HCT116 (cell line): Measurements from ENCODE around the gene GSTO2. TPM values are rescaled to one million over a fixed set of nuclear protein-coding genes. Genes with fewer than 3 reads are reported as not detected.

ENCODE experiments used
- ATAC-seq: fragments of 200-7000 bp; cut with Tn5 transposase; 2 replicates; pipeline ENCODE4 v1.9.1; 2020; ENCODE audit warnings: mild to moderate bottlenecking, moderate library complexity
- BruUV-seq: library from RNA; stranded (reverse); fragments of 400-500 nt; replicated peaks from 2 replicates; lab custom pipeline; 2021; lab: Mats Ljungman, UMichigan
- CTCF ChIA-PET: fragments of 300-600 bp; sonication (Branson Sonifier 250); formaldehyde crosslinking; loops from one replicate; lab custom pipeline; 2021; ENCODE audit warnings: antibody characterized with exemption; lab: Charles Lee
- POLR2A ChIA-PET: fragments of 300-600, 350-600 bp; sonication (Branson Sonifier 250); formaldehyde crosslinking; loops from one replicate; lab custom pipeline; 2021; ENCODE audit warnings: antibody characterized with exemption; lab: Charles Lee
- RAD21 ChIA-PET, 2 experiments: fragments of 300-600 bp; sonication (Branson Sonifier 250); formaldehyde crosslinking; loops; one replicate each; lab custom pipeline; 2023; ENCODE audit warnings: low total read pairs in 2 of 2; ENCODE audit not compliant: uncharacterized antibody in 2 of 2, unreplicated experiment in 2 of 2, low non-redundant PET in 1 of 2; lab: Charles Lee
- DNase-seq: peaks from one replicate; pipeline ENCODE4 v3.0.0-alpha.2; 2010; ENCODE audit warnings: low read depth, low spot score
- H2AFZ ChIP-seq: fragments of 200-600 bp; shearing (Covaris generic), sonication (generic); 2 replicates; pipeline ENCODE4 v1.6.1; 2017; ENCODE audit warnings: low read depth, mixed run types, mixed read lengths, antibody characterized with exemption, low read length; ENCODE audit not compliant: poor library complexity, severe bottlenecking
- H3K27ac ChIP-seq: 2 replicates; pipeline ENCODE4 v1.5.1; 2012; ENCODE audit warnings: low read depth, low read length
- H3K27me3 ChIP-seq: fragments of 200-600 bp; sonication (generic); 2 replicates; pipeline ENCODE4 v1.6.1; 2016; ENCODE audit warnings: mixed run types, low read length, mixed read lengths; ENCODE audit not compliant: insufficient read depth
- H3K36me3 ChIP-seq, 2 experiments: fragments of 200-500 bp in 1 of 2; fragments of 200-600 bp in 1 of 2; sonication (Bioruptor generic) in 1 of 2; sonication (generic) in 1 of 2; 2 replicates each; pipeline versions ENCODE4 v1.5.1 to v1.6.1; 2014 to 2016; ENCODE audit warnings: low read length in 2 of 2, inconsistent platforms in 1 of 2, mixed read lengths in 1 of 2, mixed run types in 1 of 2; ENCODE audit not compliant: insufficient read depth in 2 of 2, control insufficient read depth in 1 of 2
- H3K4me1 ChIP-seq, 2 experiments: fragments of 200-600 bp in 1 of 2; sonication (generic) in 1 of 2; 2 replicates each; pipeline versions ENCODE4 v1.5.1 to v1.6.1; 2012 to 2017; ENCODE audit warnings: low read length in 2 of 2, inconsistent platforms in 1 of 2, mild to moderate bottlenecking in 1 of 2, mixed read lengths in 1 of 2, mixed run types in 1 of 2, moderate library complexity in 1 of 2; ENCODE audit not compliant: insufficient read depth in 2 of 2, control insufficient read depth in 1 of 2
- H3K4me2 ChIP-seq: fragments of 200-600 bp; sonication (generic); 2 replicates; pipeline ENCODE4 v1.6.1; 2017; ENCODE audit warnings: mixed run types, low read length, mixed read lengths
- H3K4me3 ChIP-seq, 2 experiments: fragments of 200-600 bp in 1 of 2; sonication (generic) in 1 of 2; replicated peaks in 1 of 2; 2 replicates each; pipeline ENCODE4 v1.5.1; 2011 to 2016; ENCODE audit warnings: low read length in 2 of 2, control low read depth in 1 of 2, low read depth in 1 of 2, mild to moderate bottlenecking in 1 of 2, mixed read lengths in 1 of 2, mixed run types in 1 of 2
- H3K79me2 ChIP-seq: fragments of 200-600 bp; sonication (generic); 2 replicates; pipeline ENCODE4 v1.6.1; 2017; ENCODE audit warnings: mild to moderate bottlenecking, mixed run types, low read length, moderate library complexity, mixed read lengths; ENCODE audit not compliant: insufficient read depth
- H3K9ac ChIP-seq: fragments of 200-600 bp; sonication (generic); 2 replicates; pipeline ENCODE4 v1.6.1; 2016; ENCODE audit warnings: low read length, mixed read lengths
- H3K9me2 ChIP-seq: fragments of 200-600 bp; sonication (generic), shearing (Covaris generic); 2 replicates; pipeline ENCODE4 v1.6.1; 2017; ENCODE audit warnings: mixed run types, mild to moderate bottlenecking, moderate library complexity; ENCODE audit not compliant: insufficient read depth
- H3K9me3 ChIP-seq, 2 experiments: fragments of 200-500 bp in 1 of 2; fragments of 200-600 bp in 1 of 2; sonication (Bioruptor generic) in 1 of 2; sonication (generic) in 1 of 2; 2 replicates each; pipeline ENCODE4 v1.6.1; 2014 to 2017; ENCODE audit warnings: low read length in 2 of 2, mixed read lengths in 2 of 2, inconsistent platforms in 1 of 2, low read depth in 1 of 2, mild to moderate bottlenecking in 1 of 2, mixed run types in 1 of 2, moderate library complexity in 1 of 2; ENCODE audit not compliant: control insufficient read depth in 1 of 2, insufficient read depth in 1 of 2
- H4K20me1 ChIP-seq: fragments of 200-600 bp; sonication (generic), shearing (Covaris generic); 2 replicates; pipeline ENCODE4 v1.6.1; 2017; ENCODE audit warnings: mixed run types, mild to moderate bottlenecking, moderate library complexity; ENCODE audit not compliant: insufficient read depth
- CBX3 ChIP-seq: IDR thresholded peaks from 2 replicates; pipeline ENCODE4 v1.6.1; 2012; ENCODE audit warnings: low read depth
- CEBPB ChIP-seq: IDR thresholded peaks from 2 replicates; pipeline ENCODE4 v1.6.1; 2012; ENCODE audit warnings: low read depth
- CTCF ChIP-seq, 3 experiments: fragments of 200-600 bp in 1 of 3; sonication (generic) in 1 of 3; IDR thresholded peaks in 2 of 3; conservative IDR thresholded peaks in 1 of 3; 2 replicates each; pipeline ENCODE4 v1.5.1; 2012 to 2017; ENCODE audit warnings: low read depth in 2 of 3, low read length in 2 of 3, antibody characterized with exemption in 1 of 3, borderline replicate concordance in 1 of 3, control low read depth in 1 of 3, mild to moderate bottlenecking in 1 of 3, mixed read lengths in 1 of 3, mixed run types in 1 of 3, moderate library complexity in 1 of 3; ENCODE audit not compliant: insufficient read depth in 1 of 3
- EZH2 ChIP-seq: fragments of 200-600 bp; sonication (generic); IDR thresholded peaks from 2 replicates; pipeline ENCODE4 v1.6.1; 2017; ENCODE audit warnings: antibody characterized with exemption, mixed run types
- EZH2phosphoT487 ChIP-seq: fragments of 200-600 bp; IDR thresholded peaks from 2 replicates; pipeline ENCODE4 v1.6.1; 2018; ENCODE audit warnings: antibody characterized with exemption, borderline replicate concordance
- POLR2A ChIP-seq: IDR thresholded peaks from 2 replicates; pipeline ENCODE4 v1.7.0; 2011; ENCODE audit warnings: borderline replicate concordance; ENCODE audit not compliant: insufficient read depth, insufficient read length; ENCODE audit errors: extremely low read depth
- POLR2AphosphoS5 ChIP-seq: IDR thresholded peaks from 2 replicates; pipeline ENCODE4 v1.6.1; 2011; ENCODE audit warnings: mild to moderate bottlenecking, low read depth, low read length, moderate library complexity
- RAD21 ChIP-seq: IDR thresholded peaks from 2 replicates; pipeline ENCODE4 v1.6.1; 2012; ENCODE audit warnings: low read depth, mild to moderate bottlenecking
- SIN3A ChIP-seq: IDR thresholded peaks from 2 replicates; pipeline ENCODE4 v1.6.1; 2012; ENCODE audit warnings: low read depth
- SP1 ChIP-seq: IDR thresholded peaks from 2 replicates; pipeline ENCODE4 v1.6.1; 2012; ENCODE audit warnings: low read depth
- SRF ChIP-seq: IDR thresholded peaks from 2 replicates; pipeline ENCODE4 v1.6.1; 2012; ENCODE audit warnings: low read depth
- TCF7L2 ChIP-seq: IDR thresholded peaks from 2 replicates; pipeline ENCODE4 v1.7.0; 2011; ENCODE audit warnings: borderline replicate concordance, inconsistent platforms; ENCODE audit not compliant: insufficient read depth, insufficient read length; ENCODE audit errors: extremely low read depth
- YY1 ChIP-seq: IDR thresholded peaks from 2 replicates; pipeline ENCODE4 v1.6.1; 2011; ENCODE audit warnings: low read length, low read depth, moderate library complexity, mild to moderate bottlenecking; ENCODE audit not compliant: insufficient replicate concordance; ENCODE audit errors: extremely low read depth
- ZBTB33 ChIP-seq: IDR thresholded peaks from 2 replicates; pipeline ENCODE4 v1.6.1; 2011; ENCODE audit warnings: mild to moderate bottlenecking, low read length, moderate library complexity; ENCODE audit not compliant: insufficient replicate concordance; ENCODE audit errors: extremely low read depth
- ZNF274 ChIP-seq: fragments of 200-500 bp; sonication (Bioruptor generic); IDR thresholded peaks from 2 replicates; pipeline ENCODE4 v1.6.1; 2014; ENCODE audit warnings: mild to moderate bottlenecking, low read depth, low read length, inconsistent platforms
- intact Hi-C: fragments of 100-400 bp; cut with micrococcal nuclease; formaldehyde crosslinking; loops from 2 replicates; pipeline ENCODE4 v1.10.0; 2022
- total RNA-seq: library from RNA; stranded (reverse); gene quantifications from one replicate; pipeline ENCODE4 v1.2.1, GENCODE V29; 2021; ENCODE audit not compliant: unreplicated experiment
- TF ChIP-seq, protein P1 (sequence below): IDR thresholded peaks from 2 replicates; pipeline ENCODE4 v1.6.1; 2012
- TF ChIP-seq, protein P2 (sequence below): IDR thresholded peaks from 2 replicates; pipeline ENCODE4 v1.6.1; 2012
- TF ChIP-seq, protein P3 (sequence below): IDR thresholded peaks from 2 replicates; pipeline ENCODE4 v1.6.1; 2012; ENCODE audit warnings: low read depth

The GSTO2 gene
- total RNA-seq, 1 experiment from 2014 or later: 115 TPM

GRCh38 chr10:104252368-104252767 is 16.6 kb upstream of the GSTO2 start:
- H2AFZ ChIP-seq: no peak overlapping the region
- ChIA-PET CTCF (no interaction called here), POLR2A (no interaction called here), RAD21 (no interaction called here)
- no peaks in the 10 kb centered on the region for H3K9me2 ChIP-seq
- TF ChIP-seq CBX3 (no peak), SIN3A (no peak), SP1 (no peak), POLR2A (no peak), TCF7L2 (no peak), SRF (no peak), RAD21 (no peak), POLR2AphosphoS5 (no peak), CEBPB (no peak), ZNF274 (no peak), EZH2 (no peak), CTCF (IDR thresholded peaks at IDR 0.05 in 2 of 3, conservative IDR thresholded peaks at IDR 0.05 in 1 of 3; ENCODE audit: borderline replicate concordance in 1 of 3, insufficient read depth in 1 of 3, low read depth in 2 of 3, low read length in 2 of 3) (no peak), YY1 (no peak), EZH2phosphoT487 (no peak), ZBTB33 (no peak)
- TF ChIP-seq, protein P1, sequence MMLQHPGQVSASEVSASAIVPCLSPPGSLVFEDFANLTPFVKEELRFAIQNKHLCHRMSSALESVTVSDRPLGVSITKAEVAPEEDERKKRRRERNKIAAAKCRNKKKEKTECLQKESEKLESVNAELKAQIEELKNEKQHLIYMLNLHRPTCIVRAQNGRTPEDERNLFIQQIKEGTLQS: no peak
- TF ChIP-seq, protein P2, sequence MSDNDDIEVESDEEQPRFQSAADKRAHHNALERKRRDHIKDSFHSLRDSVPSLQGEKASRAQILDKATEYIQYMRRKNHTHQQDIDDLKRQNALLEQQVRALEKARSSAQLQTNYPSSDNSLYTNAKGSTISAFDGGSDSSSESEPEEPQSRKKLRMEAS: no peak
- TF ChIP-seq, protein P3, sequence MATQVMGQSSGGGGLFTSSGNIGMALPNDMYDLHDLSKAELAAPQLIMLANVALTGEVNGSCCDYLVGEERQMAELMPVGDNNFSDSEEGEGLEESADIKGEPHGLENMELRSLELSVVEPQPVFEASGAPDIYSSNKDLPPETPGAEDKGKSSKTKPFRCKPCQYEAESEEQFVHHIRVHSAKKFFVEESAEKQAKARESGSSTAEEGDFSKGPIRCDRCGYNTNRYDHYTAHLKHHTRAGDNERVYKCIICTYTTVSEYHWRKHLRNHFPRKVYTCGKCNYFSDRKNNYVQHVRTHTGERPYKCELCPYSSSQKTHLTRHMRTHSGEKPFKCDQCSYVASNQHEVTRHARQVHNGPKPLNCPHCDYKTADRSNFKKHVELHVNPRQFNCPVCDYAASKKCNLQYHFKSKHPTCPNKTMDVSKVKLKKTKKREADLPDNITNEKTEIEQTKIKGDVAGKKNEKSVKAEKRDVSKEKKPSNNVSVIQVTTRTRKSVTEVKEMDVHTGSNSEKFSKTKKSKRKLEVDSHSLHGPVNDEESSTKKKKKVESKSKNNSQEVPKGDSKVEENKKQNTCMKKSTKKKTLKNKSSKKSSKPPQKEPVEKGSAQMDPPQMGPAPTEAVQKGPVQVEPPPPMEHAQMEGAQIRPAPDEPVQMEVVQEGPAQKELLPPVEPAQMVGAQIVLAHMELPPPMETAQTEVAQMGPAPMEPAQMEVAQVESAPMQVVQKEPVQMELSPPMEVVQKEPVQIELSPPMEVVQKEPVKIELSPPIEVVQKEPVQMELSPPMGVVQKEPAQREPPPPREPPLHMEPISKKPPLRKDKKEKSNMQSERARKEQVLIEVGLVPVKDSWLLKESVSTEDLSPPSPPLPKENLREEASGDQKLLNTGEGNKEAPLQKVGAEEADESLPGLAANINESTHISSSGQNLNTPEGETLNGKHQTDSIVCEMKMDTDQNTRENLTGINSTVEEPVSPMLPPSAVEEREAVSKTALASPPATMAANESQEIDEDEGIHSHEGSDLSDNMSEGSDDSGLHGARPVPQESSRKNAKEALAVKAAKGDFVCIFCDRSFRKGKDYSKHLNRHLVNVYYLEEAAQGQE: no peak
- no peak overlapping the region for H3K9ac ChIP-seq
- DNase-seq (no peak), ATAC-seq (no peak)
- intact Hi-C loops: no loop called here
- no TSS peak for BruUV-seq
- H3K27ac ChIP-seq: no peak overlapping the region
- H3K79me2 ChIP-seq: peaks cover 29% of the 10 kb centered on the region
- peaks cover 14 to 29% of the 10 kb centered on the region in 2 experiments for H3K4me1 ChIP-seq
- H3K4me2 ChIP-seq: no peak overlapping the region
- peaks cover 1 to 6% of the 10 kb centered on the region in 2 experiments; a peak in 2 of 4 replicates for H3K36me3 ChIP-seq
- no peaks in the 10 kb centered on the region for H3K27me3 ChIP-seq
- no peak overlapping the region for H3K4me3 ChIP-seq
- H3K9me3 ChIP-seq: peaks cover 0 to 5% of the 10 kb centered on the region in 2 experiments; a peak in 1 of 4 replicates
- no peaks in the 10 kb centered on the region for H4K20me1 ChIP-seq
